SW 1271 (cell line): ENCODE data around the gene USP31.

Source experiments
- DNase-seq, 2 experiments: peaks; one replicate each; lab custom pipeline; 2025; lab: John Stamatoyannopoulos, UW

The USP31 gene

GRCh38 chr16:23092801-23093117, 56.5 kb downstream of the USP31 start:
- no peak for DNase-seq

DNA sequence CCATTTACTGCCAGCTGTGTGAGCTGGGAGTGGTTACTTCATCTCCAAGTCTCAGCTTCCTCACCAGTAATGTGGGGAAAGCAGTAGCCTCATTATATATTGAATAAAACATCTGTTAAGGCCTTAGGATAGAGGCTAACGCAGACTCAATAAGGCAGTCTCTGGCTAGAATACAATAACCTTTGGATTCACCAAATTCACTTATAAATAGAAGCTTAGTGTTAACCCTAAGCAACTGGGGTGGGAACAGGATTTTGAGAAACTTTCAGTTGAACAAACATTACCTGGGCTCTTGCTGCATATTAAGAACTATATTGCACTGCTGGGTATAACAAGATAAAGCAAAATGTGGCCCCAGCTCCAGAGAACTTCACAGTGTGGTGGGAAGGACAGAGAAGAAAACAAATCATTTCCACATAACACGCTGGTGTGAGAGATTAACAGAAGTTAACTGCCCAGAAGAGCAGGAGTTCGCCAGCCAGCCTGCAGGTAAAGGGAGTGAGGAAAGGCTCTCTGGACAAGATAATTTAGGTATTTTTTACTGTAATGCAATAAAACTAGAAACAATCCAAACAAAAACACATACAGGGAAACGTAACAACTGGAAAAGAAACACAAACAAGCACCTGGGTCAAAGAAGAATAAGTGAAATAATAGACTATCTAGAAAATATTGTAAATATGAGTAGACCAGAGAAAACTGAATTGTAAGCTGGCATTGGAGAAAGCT, 57.0 kb downstream of the USP31 start:
- no peak for DNase-seq

DNA sequence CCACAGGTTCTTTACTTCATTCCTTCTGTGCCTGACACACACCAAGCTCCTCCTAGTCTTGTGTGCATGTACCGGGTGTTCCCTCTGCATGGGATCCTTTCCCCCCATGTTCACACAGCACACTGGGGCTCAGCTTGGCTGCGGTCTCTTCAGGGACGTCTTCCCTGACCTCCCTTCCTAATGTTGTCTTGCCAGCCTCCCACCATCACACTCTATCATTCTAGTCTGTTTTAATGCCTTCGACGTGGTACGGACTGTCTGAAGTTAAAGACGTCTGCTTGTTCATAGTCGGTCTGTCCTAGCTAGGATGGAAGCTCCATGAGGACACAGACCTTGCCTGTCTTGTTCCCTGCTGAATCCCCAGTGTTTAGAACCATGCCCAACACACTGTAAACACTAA, 60.1 kb downstream of the USP31 start:
- no peak for DNase-seq

DNA sequence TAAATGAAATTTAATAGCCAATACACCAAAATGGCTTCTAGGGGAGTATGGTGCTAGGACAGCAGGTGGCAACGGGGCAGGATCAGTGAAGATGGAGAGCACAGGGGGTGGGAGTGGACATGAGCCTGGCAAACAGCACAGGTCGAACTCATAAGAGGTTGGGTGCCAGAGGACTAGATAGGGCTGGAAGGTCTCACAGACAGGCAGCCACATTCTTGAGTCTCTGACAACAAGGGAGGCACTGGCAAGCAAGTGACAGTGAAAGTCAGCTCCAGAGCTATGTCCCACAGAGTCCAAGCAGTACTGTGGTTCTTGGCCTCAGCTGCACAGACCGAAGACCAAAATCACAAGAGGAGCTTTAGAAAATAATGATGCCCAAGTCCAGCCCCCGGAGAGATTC, 61.2 kb downstream of the USP31 start:
- DNase-seq: no peak

DNA sequence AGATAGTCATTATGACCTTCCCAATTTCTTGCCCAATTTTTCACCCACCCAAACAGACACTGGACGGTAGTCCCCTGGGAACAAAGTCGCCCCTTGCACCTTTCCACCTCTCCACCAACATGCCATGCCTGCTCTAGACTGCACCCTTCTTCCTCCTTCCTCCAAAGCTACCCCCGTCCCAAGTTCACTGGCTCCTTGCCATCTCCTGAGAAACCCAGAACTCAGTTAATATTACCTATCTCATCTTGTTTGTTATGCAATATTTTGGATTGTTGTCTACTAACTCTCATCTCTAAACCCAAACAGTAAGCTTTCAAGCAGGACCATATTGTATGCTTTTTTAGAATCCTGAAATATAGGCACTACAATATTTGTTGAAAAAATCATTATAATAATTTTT, 63.3 kb downstream of the USP31 start:
- no peak for DNase-seq

DNA sequence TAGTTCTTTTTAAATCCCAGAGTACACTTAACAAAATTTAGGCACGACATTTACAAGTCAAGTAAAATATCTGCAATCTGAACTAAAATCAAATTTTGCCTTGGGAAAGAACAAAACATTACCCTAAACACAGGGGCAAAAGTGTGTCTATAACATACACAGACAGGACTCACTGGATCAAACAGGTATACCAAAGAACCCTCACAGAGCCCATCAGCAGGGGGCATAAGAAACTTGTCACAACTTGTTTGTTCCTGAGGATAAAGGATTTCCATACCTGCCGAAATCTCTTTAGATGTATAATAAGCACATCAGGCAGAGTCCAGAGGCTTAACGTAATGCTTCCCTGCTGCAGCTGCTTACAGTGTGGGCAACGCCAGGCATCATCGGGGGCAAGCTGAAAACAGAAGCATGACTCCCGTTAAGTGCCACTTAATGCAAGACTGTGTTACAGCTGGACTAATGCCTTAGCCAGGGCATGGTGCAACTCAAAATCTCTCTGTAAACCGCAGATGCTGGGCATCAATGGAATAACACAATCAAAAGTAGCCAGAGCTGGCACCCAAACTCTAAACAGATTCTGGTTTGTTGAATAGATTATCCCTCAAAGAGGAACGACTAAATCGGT, 67.0 kb downstream of the USP31 start:
- DNase-seq: no peak

DNA sequence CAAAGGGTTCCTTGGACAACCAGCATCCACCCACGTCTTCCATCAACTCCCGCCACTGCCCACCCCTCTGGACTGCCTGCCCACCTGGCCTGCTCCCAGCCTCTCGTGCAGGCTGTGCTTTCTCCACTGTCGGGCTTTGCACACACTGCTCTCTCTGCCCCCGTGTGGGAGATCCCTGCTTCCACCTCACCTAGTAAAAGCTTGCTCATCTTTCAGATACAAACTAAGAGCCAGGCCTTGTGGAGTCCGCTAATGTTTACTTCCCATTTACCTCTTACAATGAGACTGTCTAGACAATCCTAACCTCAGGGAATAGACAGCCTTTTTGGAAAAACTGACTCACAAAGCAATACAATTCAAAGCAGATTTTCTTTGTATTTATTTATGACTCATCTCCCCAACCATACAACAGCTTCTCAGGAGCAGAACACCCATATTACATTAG, 67.6 kb downstream of the USP31 start:
- DNase-seq: no peak

GRCh38 chr16:23080747-23081146, 68.5 kb downstream of the USP31 start:
- no peak for DNase-seq

DNA sequence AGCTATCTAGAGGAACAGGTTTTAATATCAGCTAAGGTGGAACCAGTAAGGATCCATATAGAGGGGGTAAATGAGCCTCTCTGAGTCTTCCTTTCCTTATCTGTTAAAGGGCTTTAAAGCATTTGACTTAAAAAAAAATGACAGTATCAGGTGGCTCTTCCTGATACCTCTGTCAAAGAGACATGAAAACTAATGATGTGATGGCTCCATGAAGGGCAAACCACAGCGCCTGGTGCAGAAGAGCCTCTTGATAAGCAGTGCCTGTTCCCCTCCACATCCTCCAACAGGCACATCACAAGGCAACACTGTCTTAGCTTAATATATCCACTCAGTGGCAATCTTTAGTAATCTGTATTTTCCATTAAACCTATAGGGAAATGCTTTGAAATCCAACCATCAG, 68.9 kb downstream of the USP31 start:
- DNase-seq: no peak

DNA sequence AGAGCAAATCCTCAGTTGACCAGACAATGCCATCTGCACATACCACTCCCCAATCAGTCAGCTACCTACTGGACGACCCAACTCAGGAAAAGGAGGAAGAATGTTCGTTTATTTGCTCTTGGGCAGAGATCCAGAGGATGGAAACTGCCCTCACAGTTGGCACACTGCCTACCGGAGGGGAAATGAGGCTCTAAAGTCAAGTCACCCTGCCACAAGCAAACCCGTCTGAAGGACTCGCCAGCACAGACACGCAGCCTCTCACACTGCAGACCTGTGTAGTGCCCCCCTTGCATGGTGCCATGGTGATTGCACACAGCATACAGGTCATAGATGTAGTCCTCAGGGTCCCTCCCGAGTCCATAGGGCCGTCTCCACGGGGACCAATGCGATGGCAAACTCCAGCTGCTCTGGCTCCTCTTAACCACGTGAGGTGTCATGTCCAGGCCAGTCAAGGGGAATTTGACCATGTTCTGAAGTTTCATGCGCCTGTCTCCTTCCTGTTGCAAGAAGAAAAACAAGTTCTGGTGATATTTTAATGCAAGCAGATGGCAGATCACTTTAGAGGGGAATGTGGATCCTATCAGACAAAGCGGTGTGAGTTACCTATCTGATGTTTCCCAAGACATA, 69.5 kb downstream of the USP31 start:
- DNase-seq: no peak

DNA sequence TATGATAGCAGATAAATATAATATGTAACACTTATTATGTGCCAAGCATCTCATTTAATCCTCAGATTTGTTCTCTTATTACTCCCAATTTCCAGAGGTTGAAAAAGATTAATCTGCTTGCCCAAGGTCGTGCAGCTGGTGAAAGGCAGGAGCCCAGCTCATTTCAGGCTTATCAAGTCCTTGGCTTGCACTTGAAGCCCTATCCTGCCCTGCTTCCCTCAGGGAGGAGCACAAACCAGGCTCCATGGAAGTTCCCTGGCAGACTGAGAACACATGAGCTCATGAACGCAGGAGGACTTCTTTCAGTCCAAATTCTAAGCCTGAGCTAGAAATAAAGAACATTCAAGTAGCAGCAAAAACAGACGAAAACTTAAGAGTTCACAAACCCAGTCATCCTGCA, 74.8 kb downstream of the USP31 start:
- DNase-seq: no peak

DNA sequence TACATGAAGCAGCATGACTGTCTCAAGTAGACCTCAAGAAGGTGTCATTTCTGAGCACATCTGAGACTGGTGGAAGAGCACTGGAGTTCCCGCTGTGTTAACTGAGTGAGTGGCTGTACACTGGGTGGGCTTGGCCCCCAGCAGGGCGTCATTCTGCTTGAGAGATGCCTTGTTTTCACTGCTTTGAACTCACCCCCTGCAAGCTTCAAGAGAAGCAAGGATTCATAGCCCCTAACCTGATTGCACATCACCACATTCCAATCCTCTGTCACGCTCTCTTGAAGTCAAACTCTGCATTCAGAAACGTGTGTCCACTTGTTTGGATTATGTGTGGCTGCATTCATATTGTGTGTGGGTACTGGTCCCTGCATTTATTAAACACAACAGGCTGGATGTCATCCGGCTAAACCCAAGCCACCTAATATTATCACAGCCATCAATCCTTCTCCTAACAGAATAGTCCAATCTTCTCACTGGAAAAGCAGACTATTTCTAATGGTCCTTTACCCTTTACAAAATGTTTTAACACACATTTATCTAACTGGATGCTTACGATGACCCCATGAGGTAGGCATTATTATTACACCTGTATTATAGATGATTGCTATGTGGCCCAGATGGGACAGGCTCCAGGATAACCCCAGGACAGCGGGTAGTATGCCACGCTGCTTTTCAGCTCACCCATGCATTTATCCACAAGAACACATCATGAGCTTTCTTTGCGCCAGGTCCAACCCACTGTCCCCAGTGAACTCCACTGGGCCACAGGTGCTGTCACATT, 76.3 kb downstream of the USP31 start:
- no peak for DNase-seq

DNA sequence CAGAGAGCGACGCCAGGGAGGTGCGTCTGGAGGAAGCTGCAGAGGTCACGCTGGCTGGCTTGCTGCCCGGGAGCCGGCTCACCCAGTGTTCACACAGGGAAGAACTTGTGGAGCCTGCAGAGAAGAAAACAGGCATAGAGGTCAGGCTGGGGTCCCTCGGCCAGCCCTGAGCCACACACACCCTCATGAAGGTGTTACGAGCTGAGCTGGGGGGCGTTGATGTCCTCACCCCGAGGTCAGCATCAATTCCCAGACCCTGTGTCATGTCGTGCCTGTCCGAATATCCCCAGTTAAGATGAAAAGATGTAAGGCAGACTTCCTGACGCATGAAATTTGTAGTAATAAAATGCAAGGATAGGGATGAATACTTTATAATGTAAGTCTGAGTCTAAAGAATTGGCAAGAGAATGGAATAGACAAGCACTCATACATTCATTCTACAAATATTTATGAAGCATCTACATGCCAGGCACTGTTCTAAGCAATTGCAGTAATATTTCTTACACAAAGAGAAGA, 77.1 kb downstream of the USP31 start:
- DNase-seq: no peak

DNA sequence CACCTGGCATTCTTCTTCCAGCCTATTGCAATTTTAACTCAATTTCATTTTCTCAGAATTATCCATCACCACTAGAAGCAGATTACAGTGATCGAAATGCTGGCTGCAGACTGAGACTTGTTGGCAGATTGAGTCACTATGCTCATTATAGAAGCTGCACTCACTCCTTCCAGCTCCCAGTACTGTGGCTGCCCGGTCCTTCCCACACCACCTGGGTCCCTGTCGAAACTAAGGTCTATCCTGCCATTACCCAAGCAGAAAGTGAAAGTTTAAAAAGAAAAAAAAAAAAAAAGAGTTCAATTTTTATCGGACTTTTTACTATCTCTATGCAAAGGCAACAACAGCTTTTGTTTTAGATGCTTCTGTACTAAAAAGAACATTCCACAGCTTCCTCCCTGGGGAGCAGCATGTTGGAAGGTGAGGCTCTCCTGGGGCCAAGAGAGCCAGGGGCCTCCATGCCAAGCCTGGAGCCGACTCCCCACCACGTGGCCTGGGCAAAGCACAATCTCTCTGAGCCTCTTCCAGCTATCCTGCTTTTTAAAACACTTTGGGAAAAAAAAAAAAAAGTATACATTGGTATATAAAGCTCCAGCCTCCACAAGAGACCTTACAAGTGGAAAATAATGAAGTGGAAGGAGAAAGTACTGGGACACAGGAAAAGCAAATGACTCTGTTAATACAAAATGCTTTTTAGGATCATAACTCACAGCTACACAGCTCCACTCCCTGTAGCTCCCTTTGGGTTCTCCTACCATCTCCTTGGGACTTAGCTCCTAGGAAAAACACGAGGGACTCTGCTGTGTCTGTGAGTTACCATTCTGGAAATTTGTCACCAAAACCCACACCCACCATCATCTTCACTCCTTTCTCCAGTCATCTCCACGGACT, 77.8 kb downstream of the USP31 start:
- no peak for DNase-seq

DNA sequence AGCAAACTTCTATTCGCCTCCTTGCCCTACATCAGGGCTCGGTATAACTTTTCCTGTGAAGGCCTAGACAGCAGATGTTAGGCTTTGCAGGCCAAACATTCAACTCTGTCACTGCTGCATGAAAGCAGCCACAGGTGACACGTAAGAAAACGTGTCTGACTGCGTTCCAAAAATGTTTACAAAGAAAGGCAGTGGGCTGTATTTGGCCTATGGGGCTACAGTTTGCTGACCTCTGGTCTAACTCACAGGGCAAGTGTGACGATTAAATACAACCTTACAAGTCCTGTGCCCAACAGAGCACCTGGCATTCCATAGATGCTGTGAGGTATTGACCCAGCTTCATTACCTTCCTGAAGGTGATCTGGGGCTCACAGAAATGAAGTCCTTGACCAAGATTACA, 79.4 kb downstream of the USP31 start:
- no peak for DNase-seq

- no peak for DNase-seq
These were observed 81.0 kb downstream of the USP31 start for GRCh38 chr16:23068079-23068736.

- no peak for DNase-seq
These were observed 82.6 kb downstream of the USP31 start for GRCh38 chr16:23066676-23067075.

- DNase-seq: no peak
These were observed 84.6 kb downstream of the USP31 start for GRCh38 chr16:23064639-23065038.

- DNase-seq: no peak
These were observed 86.7 kb downstream of the USP31 start for GRCh38 chr16:23062524-23062923.

DNA sequence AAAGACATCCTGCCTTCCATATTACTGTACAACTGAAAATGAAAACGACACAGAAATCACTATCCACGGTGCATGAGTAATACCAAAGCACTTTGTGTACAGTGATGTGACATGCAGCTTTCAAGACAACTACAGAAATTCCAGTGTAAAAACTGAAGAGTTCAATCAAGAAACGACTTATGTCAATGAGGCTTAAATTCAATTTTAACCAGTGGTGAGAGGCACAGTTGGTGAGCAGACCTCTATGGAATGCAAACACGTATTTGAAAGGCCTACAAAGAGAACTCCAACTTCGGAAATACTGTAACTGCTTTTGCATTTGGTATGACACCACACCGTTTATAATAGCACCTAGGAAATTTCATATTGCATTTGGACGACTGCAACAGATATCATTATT, 87.6 kb downstream of the USP31 start:
- DNase-seq: no peak
